T-helper 1 cell treated with Interleukin-12 subunit alpha and Interleukin-12 subunit beta and Interleukin-4 antibody, amounts not matched to agents 30 μg/mL and 1 μg/mL, for 36 hours (primary cell): Measurements from ENCODE around the gene CGREF1.

Experiments used
- H3K27ac Mint-ChIP-seq: one replicate; pipeline ENCODE4 v1.8.0; 2021; ENCODE audit warnings: mild to moderate bottlenecking, mixed read lengths
- H3K27me3 Mint-ChIP-seq: one replicate; pipeline ENCODE4 v1.8.0; 2021; ENCODE audit warnings: low read depth, mixed read lengths
- H3K36me3 Mint-ChIP-seq: one replicate; pipeline ENCODE4 v1.8.0; 2021; ENCODE audit warnings: low read depth, mixed read lengths
- H3K4me1 Mint-ChIP-seq: one replicate; pipeline ENCODE4 v1.8.0; 2021; ENCODE audit warnings: low read depth, mixed read lengths
- H3K4me3 Mint-ChIP-seq: one replicate; pipeline ENCODE4 v1.8.0; 2021; ENCODE audit warnings: mild to moderate bottlenecking, moderate library complexity, mixed read lengths
- H3K9me3 Mint-ChIP-seq: one replicate; pipeline ENCODE4 v1.8.0; 2021; ENCODE audit warnings: mixed read lengths

Gene CGREF1, protein sequence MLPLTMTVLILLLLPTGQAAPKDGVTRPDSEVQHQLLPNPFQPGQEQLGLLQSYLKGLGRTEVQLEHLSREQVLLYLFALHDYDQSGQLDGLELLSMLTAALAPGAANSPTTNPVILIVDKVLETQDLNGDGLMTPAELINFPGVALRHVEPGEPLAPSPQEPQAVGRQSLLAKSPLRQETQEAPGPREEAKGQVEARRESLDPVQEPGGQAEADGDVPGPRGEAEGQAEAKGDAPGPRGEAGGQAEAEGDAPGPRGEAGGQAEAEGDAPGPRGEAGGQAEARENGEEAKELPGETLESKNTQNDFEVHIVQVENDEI

GRCh38 chr2:27118525-27119329 lies at the start of gene CGREF1:
Gene CGREF1 (minus strand): TSS chr2:27119128. CDS start chr2:27104366, 14,762 bp downstream.
- peaks cover 9% of the 10 kb centered on the region for H3K4me1 Mint-ChIP-seq
- H3K9me3 Mint-ChIP-seq: no peaks in the 10 kb centered on the region
- peak within 1 kb of the TSS; percentile 67 for H3K4me3 Mint-ChIP-seq
- H3K27ac Mint-ChIP-seq: no peak within 1 kb of the TSS
- H3K36me3 Mint-ChIP-seq: no peaks in the 10 kb centered on the region
- H3K27me3 Mint-ChIP-seq: peaks cover 62% of the 10 kb centered on the region

GRCh38 chr2:27164960-27165763 lies 46.2 kb upstream of the CGREF1 start:
- Mint-ChIP-seq H3K9me3 (no peaks in the 10 kb centered on the region), H3K4me1 (peaks cover 1% of the 10 kb centered on the region), H3K36me3 (no peaks in the 10 kb centered on the region), H3K27ac (no peak overlapping the region), H3K4me3 (no peak overlapping the region), H3K27me3 (peaks cover 5% of the 10 kb centered on the region)

DNA sequence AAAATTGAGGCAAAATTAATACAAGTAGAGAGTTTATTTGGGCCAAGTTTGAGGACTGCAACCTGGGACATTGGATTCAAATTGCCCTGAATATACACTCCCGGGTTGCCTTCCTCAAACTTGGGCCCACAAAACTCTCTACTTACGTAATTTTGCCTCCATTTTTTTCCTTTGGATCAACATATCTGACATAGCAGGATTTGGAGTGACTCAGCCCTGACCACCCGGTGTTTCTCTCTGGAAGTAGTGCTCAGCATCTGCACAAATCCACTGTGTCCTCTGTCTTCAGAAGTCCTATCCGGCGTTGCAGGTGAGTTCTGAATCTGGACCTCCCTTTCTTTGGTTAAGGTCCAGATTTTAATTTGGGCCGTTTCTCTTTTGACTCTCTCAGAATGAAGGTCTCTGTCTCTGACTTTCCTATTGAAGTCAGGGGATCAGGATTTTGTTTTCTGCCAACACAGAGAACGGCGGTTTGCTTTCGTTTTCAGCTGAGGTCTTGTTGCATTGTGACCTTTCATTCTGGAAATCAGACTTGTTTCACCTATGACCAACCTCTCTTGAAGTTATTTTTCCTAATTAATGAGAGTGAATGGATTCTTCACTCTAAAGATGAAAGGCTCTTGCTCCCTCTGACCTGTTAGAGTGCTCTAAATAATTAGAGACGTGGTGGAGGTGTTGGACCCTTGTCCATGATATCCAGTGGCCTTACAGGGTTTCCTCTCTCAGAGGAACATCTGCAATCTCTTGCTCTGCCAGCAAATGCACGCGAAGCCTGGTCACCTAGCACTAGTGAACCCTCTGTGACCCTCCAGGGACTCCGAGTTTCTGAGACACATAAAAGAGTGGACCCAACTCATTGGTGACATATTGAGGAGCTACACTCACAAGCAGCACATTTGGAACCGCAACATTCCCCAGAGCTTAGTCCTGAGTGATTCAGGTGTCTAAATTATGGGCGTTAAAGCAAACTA lies 43.5 kb upstream of the CGREF1 start:
- H3K27ac Mint-ChIP-seq: no peak overlapping the region
- no peaks in the 10 kb centered on the region for H3K36me3 Mint-ChIP-seq
- H3K4me3 Mint-ChIP-seq: no peak overlapping the region
- H3K9me3 Mint-ChIP-seq: no peaks in the 10 kb centered on the region
- H3K27me3 Mint-ChIP-seq: no peaks in the 10 kb centered on the region
- no peaks in the 10 kb centered on the region for H3K4me1 Mint-ChIP-seq

- Mint-ChIP-seq H3K4me1 (no peaks in the 10 kb centered on the region), H3K4me3 (no peak overlapping the region), H3K27ac (no peak overlapping the region), H3K9me3 (no peaks in the 10 kb centered on the region), H3K36me3 (no peaks in the 10 kb centered on the region), H3K27me3 (no peaks in the 10 kb centered on the region)
Observed at GRCh38 chr2:27160191-27160590, 41.3 kb upstream of the CGREF1 start.

DNA sequence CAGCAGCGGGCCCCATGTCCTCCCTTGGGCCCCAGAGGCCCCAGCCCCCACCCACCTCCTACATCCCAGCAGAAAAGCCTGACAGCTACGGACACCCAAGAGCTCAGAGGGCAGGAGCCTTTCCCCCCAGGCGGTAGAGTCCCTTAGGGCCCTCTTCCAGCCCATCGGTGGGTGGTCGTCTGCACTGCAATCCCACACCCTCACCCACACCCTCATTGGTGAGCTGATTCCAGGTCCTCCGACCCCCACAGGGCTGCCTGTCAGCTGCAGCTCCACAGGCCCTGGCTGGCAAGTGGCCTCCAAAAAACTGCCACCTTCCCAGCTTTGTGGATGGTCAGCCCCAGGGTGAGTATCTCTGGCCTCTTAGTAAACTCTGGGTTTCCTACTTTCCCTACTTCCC lies 40.3 kb upstream of the CGREF1 start:
- H3K4me3 Mint-ChIP-seq: no peak overlapping the region
- no peaks in the 10 kb centered on the region for H3K4me1 Mint-ChIP-seq
- H3K9me3 Mint-ChIP-seq: no peaks in the 10 kb centered on the region
- no peaks in the 10 kb centered on the region for H3K27me3 Mint-ChIP-seq
- H3K36me3 Mint-ChIP-seq: no peaks in the 10 kb centered on the region
- H3K27ac Mint-ChIP-seq: no peak overlapping the region

DNA sequence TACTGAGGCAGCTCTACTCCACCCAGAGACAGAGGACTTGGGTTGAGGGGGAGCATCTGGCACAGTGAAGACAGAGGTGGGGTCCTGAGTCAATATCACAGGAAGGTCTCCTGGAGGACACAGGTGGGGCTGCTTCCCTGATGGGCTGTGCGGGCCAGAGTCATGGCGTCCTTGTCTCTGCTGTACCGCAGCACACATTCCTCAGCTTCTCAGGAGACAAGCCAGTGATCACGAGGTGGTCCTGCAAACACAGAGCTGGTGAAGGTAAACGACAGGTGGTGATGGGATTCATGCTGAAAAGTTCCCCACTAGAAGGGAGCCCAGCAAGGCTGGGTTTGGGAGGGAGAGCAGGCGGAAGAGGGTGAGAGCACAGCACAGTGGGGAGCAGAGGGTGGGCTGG lies 39.5 kb upstream of the CGREF1 start:
- no peaks in the 10 kb centered on the region for H3K9me3 Mint-ChIP-seq
- no peaks in the 10 kb centered on the region for H3K36me3 Mint-ChIP-seq
- H3K27me3 Mint-ChIP-seq: no peaks in the 10 kb centered on the region
- no peak overlapping the region for H3K4me3 Mint-ChIP-seq
- no peaks in the 10 kb centered on the region for H3K4me1 Mint-ChIP-seq
- peak overlapping the region; percentile 19 for H3K27ac Mint-ChIP-seq

DNA sequence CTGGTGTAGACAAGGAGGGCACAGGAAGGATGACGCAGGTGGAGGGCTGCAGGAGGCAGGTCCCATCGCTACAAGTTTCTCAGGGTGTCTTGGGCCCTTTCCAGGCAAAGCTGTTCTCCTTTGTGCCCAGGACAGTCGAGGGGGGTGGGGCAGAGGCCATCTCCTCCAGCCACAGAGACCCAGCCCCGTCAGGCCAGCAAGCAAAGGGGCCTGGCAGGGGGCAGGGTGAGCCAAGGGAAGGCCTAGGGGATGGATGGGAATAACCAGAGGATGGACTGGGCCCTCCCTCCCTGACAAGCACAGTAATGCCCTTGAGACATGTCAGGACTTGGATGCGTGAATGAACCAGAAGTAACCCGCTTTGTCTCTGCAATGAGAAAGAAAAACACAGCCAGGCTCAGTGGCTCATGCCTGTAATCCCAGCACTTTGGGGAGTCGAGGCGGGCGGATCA lies 36.2 kb upstream of the CGREF1 start:
- Mint-ChIP-seq H3K9me3 (no peaks in the 10 kb centered on the region), H3K4me3 (no peak overlapping the region), H3K36me3 (no peaks in the 10 kb centered on the region), H3K27ac (no peak overlapping the region), H3K4me1 (no peaks in the 10 kb centered on the region), H3K27me3 (no peaks in the 10 kb centered on the region)

- Mint-ChIP-seq H3K4me1 (no peaks in the 10 kb centered on the region), H3K36me3 (no peaks in the 10 kb centered on the region), H3K4me3 (no peak overlapping the region), H3K9me3 (no peaks in the 10 kb centered on the region), H3K27me3 (no peaks in the 10 kb centered on the region), H3K27ac (no peak overlapping the region)
Observed at GRCh38 chr2:27154488-27154887, 35.6 kb upstream of the CGREF1 start.

DNA sequence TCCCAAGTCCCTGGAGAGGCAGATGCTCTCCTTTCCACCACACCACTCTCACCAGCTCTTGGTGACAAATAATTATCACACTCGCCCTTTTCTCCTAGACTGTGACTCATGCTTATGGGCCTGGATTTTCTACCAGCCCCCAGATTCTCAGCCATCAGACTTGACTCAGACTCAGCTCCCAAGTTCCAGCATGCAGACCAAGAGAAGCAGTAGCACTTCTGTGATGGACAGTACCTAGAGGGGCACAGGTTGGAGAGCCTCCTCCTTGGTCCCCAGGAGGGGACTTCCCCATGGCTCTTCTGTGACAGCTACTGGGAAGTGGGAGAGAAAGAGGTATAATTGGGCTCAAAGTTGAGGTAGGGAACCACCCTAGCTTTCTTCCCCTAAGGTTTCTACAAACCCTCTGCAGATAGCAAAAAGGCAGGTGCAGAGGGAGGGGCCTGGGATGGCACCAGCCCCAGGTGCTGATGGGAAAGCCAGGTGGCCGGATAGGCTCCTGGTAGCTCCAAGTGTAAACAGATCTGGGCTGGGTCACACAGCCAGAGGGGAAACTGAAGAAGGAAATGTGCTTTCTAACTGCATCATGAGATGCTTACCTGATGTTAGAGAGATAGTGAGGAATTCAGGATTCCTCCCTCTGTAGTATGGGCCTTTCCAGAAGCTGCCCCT lies 34.0 kb upstream of the CGREF1 start:
- H3K9me3 Mint-ChIP-seq: no peaks in the 10 kb centered on the region
- H3K4me3 Mint-ChIP-seq: no peak overlapping the region
- no peak overlapping the region for H3K27ac Mint-ChIP-seq
- H3K4me1 Mint-ChIP-seq: no peaks in the 10 kb centered on the region
- H3K27me3 Mint-ChIP-seq: no peaks in the 10 kb centered on the region
- H3K36me3 Mint-ChIP-seq: no peaks in the 10 kb centered on the region

GRCh38 chr2:27152102-27152795 lies 33.3 kb upstream of the CGREF1 start:
- no peak overlapping the region for H3K27ac Mint-ChIP-seq

DNA sequence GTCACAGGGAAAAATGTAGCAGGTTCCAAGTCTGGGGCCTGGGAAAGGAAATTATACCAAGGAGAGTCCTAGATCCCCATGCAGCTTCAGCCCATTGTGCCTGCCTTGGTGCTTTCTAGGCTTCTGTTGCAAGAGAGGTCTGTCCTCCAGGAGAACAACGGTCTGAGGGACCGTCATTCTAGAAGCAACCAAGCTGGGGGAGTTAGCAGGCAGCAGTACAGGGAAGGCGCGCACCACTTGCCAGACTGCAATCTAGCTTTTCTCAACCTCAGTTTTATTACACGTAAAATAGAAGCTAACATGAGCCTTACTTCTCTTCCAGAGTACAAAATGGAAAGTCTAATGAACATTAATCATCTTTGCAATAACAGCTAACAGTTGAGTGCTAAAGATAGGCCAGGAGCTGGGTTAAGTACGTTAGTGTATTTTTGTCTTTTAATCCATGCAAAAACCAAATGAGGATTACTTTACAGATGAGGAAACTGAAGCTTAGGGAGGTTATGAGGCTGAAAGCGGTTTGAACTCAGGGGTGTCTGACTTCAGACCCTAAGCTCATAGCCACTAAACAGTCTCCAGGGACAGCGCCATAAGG lies 31.8 kb upstream of the CGREF1 start:
- Mint-ChIP-seq H3K4me1 (no peaks in the 10 kb centered on the region), H3K27ac (no peak overlapping the region), H3K9me3 (no peaks in the 10 kb centered on the region), H3K36me3 (no peaks in the 10 kb centered on the region), H3K27me3 (no peaks in the 10 kb centered on the region), H3K4me3 (no peak overlapping the region)

More at GRCh38 chr2:27152102-27152795, 33.3 kb upstream of the CGREF1 start:
- Mint-ChIP-seq H3K36me3 (no peaks in the 10 kb centered on the region), H3K27me3 (no peaks in the 10 kb centered on the region), H3K4me3 (no peak overlapping the region), H3K9me3 (no peaks in the 10 kb centered on the region), H3K4me1 (no peaks in the 10 kb centered on the region)

- H3K4me3 Mint-ChIP-seq: no peak overlapping the region
- no peaks in the 10 kb centered on the region for H3K27me3 Mint-ChIP-seq
- H3K9me3 Mint-ChIP-seq: no peaks in the 10 kb centered on the region
- no peaks in the 10 kb centered on the region for H3K4me1 Mint-ChIP-seq
- H3K27ac Mint-ChIP-seq: no peak overlapping the region
- no peaks in the 10 kb centered on the region for H3K36me3 Mint-ChIP-seq
Observed at GRCh38 chr2:27149570-27150405, 30.9 kb upstream of the CGREF1 start.
